Right lobe of liver (tissue), 6 donors: ENCODE measurements around the gene MYDGF. TPM values are rescaled to one million over a fixed set of nuclear protein-coding genes. Genes with fewer than 3 reads are reported as not detected.
A peak's percentile ranks its signal among the peaks of the same experiment; 100 is the strongest.
"Not testable (repeated sequence)": the region's sequence is repeated elsewhere in the genome, so short reads cannot be mapped to it uniquely, and the experiment has no call there.

Experiments used
- ATAC-seq, 4 donors: fragments of 200-7000 bp; cut with Tn5 transposase; one replicate each; pipeline ENCODE4 v1.9.1; 2020; ENCODE audit warnings: mild to moderate bottlenecking in 4 of 4, moderate library complexity in 4 of 4
- DNase-seq, 3 donors: peaks; one replicate each; pipeline ENCODE4 v3.0.0-alpha.2; 2020
- H3K27ac ChIP-seq, 3 donors: fragments of 200-600 bp; one replicate each; pipeline ENCODE4 v1.8.0; 2022
- H3K27me3 ChIP-seq, 2 donors: fragments of 200-600 bp; one replicate each; pipeline ENCODE4 v1.8.0; 2022
- H3K36me3 ChIP-seq, 4 donors: fragments of 200-600 bp; sonication (generic) in 1 of 4; one replicate each; pipeline versions ENCODE4 v1.5.1 to v1.8.0; 2017 to 2022; ENCODE audit warnings: control low read depth in 1 of 4
- H3K4me1 ChIP-seq, 4 donors: fragments of 200-600 bp; sonication (generic) in 1 of 4; one replicate each; pipeline versions ENCODE4 v1.5.1 to v1.8.0; 2017 to 2022; ENCODE audit warnings: control low read depth in 1 of 4
- H3K4me3 ChIP-seq, 3 donors: fragments of 200-600 bp; one replicate each; pipeline ENCODE4 v1.8.0; 2022
- H3K9me3 ChIP-seq, 4 donors: fragments of 200-600 bp; sonication (generic) in 1 of 4; one replicate each; pipeline versions ENCODE4 v1.5.1 to v1.8.0; 2017 to 2022; ENCODE audit warnings: control low read depth in 1 of 4
- POLR2A ChIP-seq: fragments of 450-650 bp; IDR thresholded peaks from one replicate; pipeline ENCODE4 v1.6.1; 2017; ENCODE audit warnings: antibody characterized with exemption, mild to moderate bottlenecking
- WGBS: methylation state at CpG from one replicate; pipeline ENCODE4 v1.1.6; 2018; ENCODE audit warnings: low coverage, low lambda C conversion rate; ENCODE audit not compliant: insufficient coverage; ENCODE audit errors: missing lambda C conversion rate; 5-methylcytosine and 5-hydroxymethylcytosine counted together
- intact Hi-C, 2 donors: fragments of 100-400 bp; cut with DNase I; formaldehyde crosslinking; loops; one replicate each; pipeline versions ENCODE4 v1.11.2 to v1.14.1; 2022
- total RNA-seq, 6 experiments: library from RNA; depleted of rRNA in 2 of 6; stranded (reverse); fragments of >200 nt in 2 of 6; fragmentation: NEBNext Ultra II Directional in 3 of 6; extraction: Animal tissue kit (Norgen Biotek cat#: 25700) in 3 of 6; gene quantifications; one replicate each; pipeline versions ENCODE4 v1.1.0 to v1.2.4, GENCODE V29; 2016 to 2023
- TF ChIP-seq, protein P1 (sequence below), 4 donors: fragments of 200-600 bp in 3 of 4; fragments of 450-650 bp in 1 of 4; IDR thresholded peaks; one replicate each; pipeline versions ENCODE4 v1.5.1 to v1.8.0; 2016 to 2022; ENCODE audit warnings: antibody characterized with exemption in 4 of 4, mild to moderate bottlenecking in 2 of 4
- donor health status: DM: no; HTN: yes; CAD: no.
- donor health status: DM: no; HTN: no; CAD: no.
- donor health status: DM: no; HTN: no; CAD: no.
- donor health status: DM: no; HTN: yes; CAD: no.
- donor health status: DM: no; HTN: yes; CAD: no.

MYDGF gene
- total RNA-seq, 6 experiments from 2014 or later = 58.2 to 98.7 (median 72.2) TPM

DNA sequence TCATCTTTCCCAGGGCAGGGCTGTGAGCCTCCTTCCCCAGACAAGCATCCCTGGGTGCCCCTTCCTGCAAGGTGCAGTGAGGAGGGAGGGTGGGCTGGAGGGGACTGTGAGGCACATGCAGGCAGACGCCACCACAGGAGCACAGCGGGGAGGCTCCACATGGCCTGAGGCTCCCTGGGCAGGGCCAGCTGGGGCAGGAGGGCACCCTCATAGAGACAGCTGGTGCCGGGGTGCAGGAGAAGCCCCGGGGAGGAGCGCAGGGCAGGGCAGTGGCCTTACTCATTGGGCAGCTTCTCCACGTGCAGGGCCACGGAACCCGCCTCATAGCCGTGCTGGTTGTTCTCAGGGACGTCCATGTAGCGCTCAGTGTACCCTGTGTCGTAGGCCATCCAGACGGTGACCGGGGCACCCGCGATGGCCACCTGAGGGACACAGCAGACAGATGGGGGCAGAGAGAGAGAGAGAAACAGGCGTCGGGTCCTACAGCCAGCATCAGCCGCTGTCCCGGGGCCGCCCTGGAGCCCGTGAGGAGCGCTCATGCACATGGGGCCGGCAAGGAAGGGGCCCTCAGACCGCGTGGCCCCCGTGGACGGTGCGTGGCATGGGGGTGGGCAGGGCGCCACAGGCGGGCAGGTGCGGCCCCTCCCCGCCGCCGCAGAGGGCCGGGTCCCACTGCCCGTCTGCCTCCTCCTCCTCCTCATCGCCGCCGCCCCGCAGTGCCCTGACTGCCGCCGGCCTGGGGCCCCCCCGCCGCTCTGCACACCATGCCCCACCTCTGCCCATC lies 12.5 kb upstream of the MYDGF start:
- WGBS = no CpG with 5 or more reads among the region's 45 CpGs
- Histone ChIP-seq H3K4me1 (no peaks in the 10 kb centered on the region), H3K27me3 (no peaks in the 10 kb centered on the region), H3K4me3 (no peak overlapping the region), H3K36me3 (peaks cover 0 to 93% (median 35%) of the 10 kb centered on the region in 4 donors), H3K27ac (no peak overlapping the region), H3K9me3 (no peaks in the 10 kb centered on the region)
- ATAC-seq = peak in 1 of 4 donors; percentile 4
- no peak for DNase-seq
- no peak for TF ChIP-seq POLR2A
- TF ChIP-seq, protein P1, sequence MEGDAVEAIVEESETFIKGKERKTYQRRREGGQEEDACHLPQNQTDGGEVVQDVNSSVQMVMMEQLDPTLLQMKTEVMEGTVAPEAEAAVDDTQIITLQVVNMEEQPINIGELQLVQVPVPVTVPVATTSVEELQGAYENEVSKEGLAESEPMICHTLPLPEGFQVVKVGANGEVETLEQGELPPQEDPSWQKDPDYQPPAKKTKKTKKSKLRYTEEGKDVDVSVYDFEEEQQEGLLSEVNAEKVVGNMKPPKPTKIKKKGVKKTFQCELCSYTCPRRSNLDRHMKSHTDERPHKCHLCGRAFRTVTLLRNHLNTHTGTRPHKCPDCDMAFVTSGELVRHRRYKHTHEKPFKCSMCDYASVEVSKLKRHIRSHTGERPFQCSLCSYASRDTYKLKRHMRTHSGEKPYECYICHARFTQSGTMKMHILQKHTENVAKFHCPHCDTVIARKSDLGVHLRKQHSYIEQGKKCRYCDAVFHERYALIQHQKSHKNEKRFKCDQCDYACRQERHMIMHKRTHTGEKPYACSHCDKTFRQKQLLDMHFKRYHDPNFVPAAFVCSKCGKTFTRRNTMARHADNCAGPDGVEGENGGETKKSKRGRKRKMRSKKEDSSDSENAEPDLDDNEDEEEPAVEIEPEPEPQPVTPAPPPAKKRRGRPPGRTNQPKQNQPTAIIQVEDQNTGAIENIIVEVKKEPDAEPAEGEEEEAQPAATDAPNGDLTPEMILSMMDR (IDR thresholded peaks at IDR 0.05) = no peak
- intact Hi-C loops = no loop called here

DNA sequence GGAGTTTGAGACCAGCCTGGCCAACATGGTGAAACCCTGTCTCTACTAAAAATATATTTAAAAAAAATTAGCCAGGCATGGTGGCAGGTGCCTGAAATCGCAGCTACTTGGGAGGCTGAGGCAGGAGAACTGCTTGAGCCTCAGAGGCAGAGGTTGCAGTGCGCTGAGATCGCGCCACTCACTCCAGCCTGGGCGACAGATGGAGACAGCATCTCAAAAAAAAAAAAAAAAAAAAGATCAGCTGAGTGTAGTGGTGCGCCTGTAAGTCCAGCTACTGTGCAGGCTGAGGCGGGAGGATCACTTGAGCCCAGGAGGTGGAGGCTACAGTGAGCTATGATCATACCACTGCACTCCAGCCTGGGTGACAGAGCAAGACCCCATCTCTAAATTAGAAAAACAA lies 9.9 kb upstream of the MYDGF start:
- H3K4me3 ChIP-seq, DNase-seq, H3K27me3 ChIP-seq, H3K9me3 ChIP-seq, intact Hi-C loops, ATAC-seq, H3K27ac ChIP-seq, H3K4me1 ChIP-seq: not testable (repeated sequence)
- H3K36me3 ChIP-seq = peaks cover 0 to 91% (median 28%) of the 10 kb centered on the region in 4 donors
- WGBS = 96% methylated on average over 5 of the region's 7 CpGs

- Histone ChIP-seq H3K27me3 (no peaks in the 10 kb centered on the region), H3K4me1 (no peaks in the 10 kb centered on the region), H3K4me3 (no peak overlapping the region), H3K9me3 (no peaks in the 10 kb centered on the region), H3K36me3 (peaks cover 0 to 82% (median 24%) of the 10 kb centered on the region in 4 donors), H3K27ac (no peak overlapping the region)
- TF ChIP-seq POLR2A = no peak
- DNase-seq = no peak
- intact Hi-C loops = no loop called here
- peak in 2 of 4 donors; percentile 24 to 53 for ATAC-seq
- WGBS = 78% methylated on average over 13 of the region's 34 CpGs
Measured at GRCh38 chr19:4678881-4679790, 9.0 kb upstream of the MYDGF start.

GRCh38 chr19:4676955-4677731 lies 7.0 kb upstream of the MYDGF start:
- no peak for TF ChIP-seq POLR2A
- TF ChIP-seq, protein P1 (IDR thresholded peaks at IDR 0.05) = peak; percentile 45 to 59 (median 53)
- Histone ChIP-seq H3K9me3 (no peaks in the 10 kb centered on the region), H3K36me3 (peaks cover 0 to 62% (median 12%) of the 10 kb centered on the region in 4 donors), H3K4me3 (no peak overlapping the region), H3K27ac (no peak overlapping the region), H3K27me3 (no peaks in the 10 kb centered on the region), H3K4me1 (no peaks in the 10 kb centered on the region)
- ATAC-seq = peak; percentile 64 to 70 (median 65)
- intact Hi-C loops = no loop called here
- no peak for DNase-seq
- 96% methylated on average over 4 of the region's 17 CpGs for WGBS

- H3K27me3 ChIP-seq = no peaks in the 10 kb centered on the region
- intact Hi-C loops = no loop called here
- TF ChIP-seq, protein P1 (IDR thresholded peaks at IDR 0.05) = no peak
- no peak for TF ChIP-seq POLR2A
- ATAC-seq = no peak
- H3K9me3 ChIP-seq = no peaks in the 10 kb centered on the region
- no peak overlapping the region for H3K4me3 ChIP-seq
- peaks cover 0 to 46% (median 7%) of the 10 kb centered on the region in 4 donors for H3K36me3 ChIP-seq
- no peak for DNase-seq
- 85% methylated on average over 4 of the region's 16 CpGs for whole genome bisulfite sequencing
- H3K4me1 ChIP-seq = no peaks in the 10 kb centered on the region
- H3K27ac ChIP-seq = no peak overlapping the region
Measured at GRCh38 chr19:4675346-4675745, 5.2 kb upstream of the MYDGF start.
